CD4-positive, alpha-beta T cell treated with Interleukin-15 for 4 hours (primary cell): ENCODE data around the gene PTPRM.

Experiments used
- DNase-seq: peaks from one replicate; pipeline ENCODE4 v3.0.0-alpha.2; 2020; ENCODE audit warnings: low spot score

Gene PTPRM

GRCh38 chr18:8238507-8238906, 671.4 kb downstream of the PTPRM start:
- DNase-seq = no peak

GRCh38 chr18:8241731-8242130, 674.6 kb downstream of the PTPRM start:
- DNase-seq = no peak

DNA sequence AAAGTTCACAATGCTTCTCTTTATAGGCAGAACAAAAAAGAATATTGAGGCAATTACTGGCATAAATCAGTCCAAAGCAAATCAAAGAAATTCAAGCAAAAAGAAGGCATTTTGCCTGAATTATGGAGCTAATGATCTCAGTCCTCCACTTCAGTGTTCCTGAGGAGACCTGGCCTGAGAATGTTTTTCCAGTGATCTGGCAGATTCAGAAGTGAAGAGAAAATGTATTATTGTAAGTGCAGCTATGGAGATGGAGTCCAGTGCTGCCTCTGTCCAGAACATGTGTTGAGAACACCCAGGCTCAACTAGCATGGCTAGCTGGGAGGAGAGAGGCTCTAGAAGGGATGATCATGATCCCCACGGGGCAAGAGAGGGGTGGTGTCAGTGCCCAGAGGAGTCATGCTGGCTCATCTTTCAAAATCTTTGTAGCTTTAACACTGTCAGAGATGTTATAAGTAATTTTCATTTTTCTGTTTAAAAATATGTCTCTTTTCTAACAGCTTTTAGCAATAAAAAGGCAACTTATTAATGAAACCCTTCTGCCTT, 675.1 kb downstream of the PTPRM start:
- no peak for DNase-seq

DNA sequence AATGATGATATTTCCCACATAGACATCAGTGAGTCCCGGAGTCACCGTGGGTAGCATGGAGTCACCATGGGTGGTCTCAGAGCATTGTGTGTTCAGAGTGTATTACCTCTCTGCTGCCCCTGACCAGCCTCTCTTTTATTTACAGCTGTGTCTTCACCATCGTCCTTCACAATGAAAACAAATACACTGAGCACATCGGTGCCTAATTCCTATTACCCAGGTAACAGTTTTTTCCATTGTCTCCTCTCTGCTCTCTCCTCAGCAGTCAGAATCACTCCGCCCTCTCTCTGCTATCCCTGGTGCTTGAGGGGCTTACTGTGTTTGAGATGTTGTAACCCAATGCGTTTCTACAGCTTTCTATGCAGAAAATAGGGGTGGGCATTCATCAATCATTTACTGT, 680.6 kb downstream of the PTPRM start:
- DNase-seq = no peak

DNA sequence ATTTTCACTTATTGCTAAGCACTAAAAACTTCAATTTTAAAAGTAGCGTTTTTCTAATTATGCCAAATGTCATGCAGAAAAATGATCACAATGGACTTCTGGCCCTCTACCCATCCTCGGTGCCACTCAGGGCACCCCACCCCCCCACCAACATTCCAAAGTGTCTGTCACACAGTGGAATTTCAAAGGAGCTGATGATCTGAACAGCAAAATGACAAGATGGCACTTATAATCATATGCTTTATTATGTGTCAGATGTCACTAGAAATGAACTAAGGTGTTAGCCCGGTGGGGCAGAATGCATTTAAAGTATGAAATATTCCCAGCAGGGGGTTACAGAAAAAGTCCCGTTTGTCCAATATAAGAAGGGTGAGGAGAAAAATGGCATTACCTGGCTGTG, 681.5 kb downstream of the PTPRM start:
- no peak for DNase-seq

GRCh38 chr18:8249811-8250210, 682.7 kb downstream of the PTPRM start:
- DNase-seq = no peak

DNA sequence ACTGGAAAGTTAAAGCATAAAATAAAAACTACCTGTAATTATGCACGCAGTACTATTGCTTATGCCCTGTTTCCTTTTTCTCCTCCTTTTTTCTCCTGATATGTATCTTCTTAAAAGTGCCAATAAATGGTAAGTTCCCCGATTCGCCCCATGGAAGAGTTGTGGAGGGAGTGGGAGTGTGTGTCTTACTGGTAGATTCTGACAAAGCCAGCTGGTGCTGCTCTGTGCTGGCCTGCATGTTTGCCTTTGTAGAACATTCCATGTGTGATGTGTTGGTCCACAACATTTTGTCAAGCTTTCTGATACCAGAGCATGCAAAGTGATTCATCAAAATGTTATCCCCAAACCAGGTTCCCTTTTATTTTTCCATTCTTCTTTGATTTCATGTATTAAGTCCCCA, 685.3 kb downstream of the PTPRM start:
- no peak for DNase-seq

GRCh38 chr18:8253944-8254343, 686.8 kb downstream of the PTPRM start:
- DNase-seq = no peak

DNA sequence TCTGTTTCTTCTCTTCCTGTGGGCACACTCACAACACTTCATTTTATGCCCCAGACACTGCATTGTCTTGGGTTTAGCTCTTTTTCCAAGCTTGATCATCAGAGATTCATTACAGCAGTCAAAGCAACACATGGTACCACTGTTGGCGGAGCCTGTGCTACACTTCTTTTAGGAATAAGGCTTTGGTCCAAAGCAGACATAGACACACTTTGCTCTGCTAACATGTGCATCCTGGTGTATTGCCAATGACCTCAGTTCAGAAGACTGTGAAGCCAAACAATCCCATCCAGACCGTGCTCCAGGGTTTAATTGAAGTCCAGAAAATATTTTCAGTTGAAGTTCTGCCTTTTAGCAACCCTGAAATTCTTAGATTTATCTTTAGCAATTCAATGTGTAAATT, 687.5 kb downstream of the PTPRM start:
- DNase-seq = no peak

GRCh38 chr18:8257851-8258434, 690.8 kb downstream of the PTPRM start:
- DNase-seq = no peak

DNA sequence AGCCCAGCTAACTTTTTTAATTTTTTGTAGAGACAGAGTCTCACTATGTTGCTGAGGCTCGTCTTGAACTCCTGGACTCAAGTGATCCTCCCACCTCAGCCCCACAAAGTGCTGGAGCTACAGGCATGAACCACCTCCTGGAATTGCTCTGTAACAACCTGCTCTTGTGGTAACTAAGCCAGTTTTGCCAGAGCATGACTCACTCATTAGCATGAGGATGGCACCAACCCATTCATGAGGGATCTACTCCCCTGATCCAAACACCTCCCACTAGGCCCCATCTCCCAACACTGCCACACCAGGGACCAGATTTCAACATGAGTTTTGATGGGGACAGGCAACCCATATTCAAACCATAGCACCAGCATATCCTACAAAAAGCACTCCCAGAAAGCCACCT, 693.2 kb downstream of the PTPRM start:
- no peak for DNase-seq

DNA sequence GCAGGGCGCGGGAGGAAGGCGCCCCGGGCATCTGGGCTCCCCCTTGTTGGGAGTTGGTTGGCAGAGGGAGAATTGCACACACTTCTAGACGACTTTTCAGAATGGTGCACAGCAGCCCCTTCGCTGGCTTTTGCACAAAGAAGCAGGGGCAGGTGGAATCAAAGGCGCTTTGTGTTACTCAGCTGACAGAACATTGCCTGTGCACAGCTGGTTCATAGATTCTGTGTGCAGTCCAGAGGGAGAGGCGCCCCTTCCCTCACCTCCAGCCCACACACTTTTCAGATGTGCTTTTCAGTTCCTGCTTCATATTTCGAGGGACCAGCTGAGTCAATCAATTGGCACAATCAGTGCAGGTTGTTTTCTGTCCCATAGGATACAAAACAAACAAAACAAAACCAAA, 693.7 kb downstream of the PTPRM start:
- no peak for DNase-seq

GRCh38 chr18:8261651-8262091, 694.6 kb downstream of the PTPRM start:
- no peak for DNase-seq

- no peak for DNase-seq
Observed at GRCh38 chr18:8262221-8262620, 695.1 kb downstream of the PTPRM start.

GRCh38 chr18:8264116-8264515, 697.0 kb downstream of the PTPRM start:
- no peak for DNase-seq

GRCh38 chr18:8264861-8265411, 697.8 kb downstream of the PTPRM start:
- no peak for DNase-seq

GRCh38 chr18:8272254-8272653, 705.1 kb downstream of the PTPRM start:
- DNase-seq = no peak

DNA sequence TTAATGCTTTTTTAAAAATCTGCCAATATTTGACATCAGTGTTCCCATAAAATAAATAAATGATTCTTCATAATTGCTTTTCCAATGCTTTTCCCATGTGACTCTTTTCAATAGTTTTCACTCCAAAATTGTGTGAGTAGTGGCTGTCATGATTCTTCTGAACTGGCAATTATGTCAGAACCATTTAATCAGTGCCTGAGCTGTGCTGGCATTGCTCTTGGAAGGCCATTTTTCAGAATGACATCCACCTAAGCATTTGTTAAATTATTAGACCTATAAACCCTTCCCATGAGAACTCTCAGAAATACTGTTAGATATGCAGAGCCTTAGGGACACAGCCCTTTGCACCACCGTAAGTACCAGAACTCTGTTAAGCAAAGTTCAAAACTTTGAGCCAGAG, 707.3 kb downstream of the PTPRM start:
- DNase-seq = no peak

DNA sequence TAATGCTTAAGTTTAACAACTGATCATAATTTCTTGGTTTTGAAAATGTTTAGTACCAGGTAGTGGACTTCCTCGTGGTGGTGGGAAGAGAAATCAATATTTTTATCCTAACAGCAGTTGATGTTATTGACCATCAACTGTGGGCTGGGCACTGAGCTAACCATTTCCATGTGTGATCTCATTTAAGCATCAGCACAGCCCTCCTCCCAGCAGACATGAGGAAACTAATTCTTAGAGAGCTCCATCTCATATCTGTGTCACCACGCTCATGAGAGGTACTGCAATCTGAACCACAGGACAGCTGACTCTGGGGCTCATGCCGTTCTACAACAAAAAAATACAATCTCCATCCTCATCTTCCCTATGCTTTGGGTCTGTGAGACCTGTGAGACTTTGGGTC, 709.3 kb downstream of the PTPRM start:
- DNase-seq = no peak

- no peak for DNase-seq
Observed at GRCh38 chr18:8277270-8277669, 710.2 kb downstream of the PTPRM start.

DNA sequence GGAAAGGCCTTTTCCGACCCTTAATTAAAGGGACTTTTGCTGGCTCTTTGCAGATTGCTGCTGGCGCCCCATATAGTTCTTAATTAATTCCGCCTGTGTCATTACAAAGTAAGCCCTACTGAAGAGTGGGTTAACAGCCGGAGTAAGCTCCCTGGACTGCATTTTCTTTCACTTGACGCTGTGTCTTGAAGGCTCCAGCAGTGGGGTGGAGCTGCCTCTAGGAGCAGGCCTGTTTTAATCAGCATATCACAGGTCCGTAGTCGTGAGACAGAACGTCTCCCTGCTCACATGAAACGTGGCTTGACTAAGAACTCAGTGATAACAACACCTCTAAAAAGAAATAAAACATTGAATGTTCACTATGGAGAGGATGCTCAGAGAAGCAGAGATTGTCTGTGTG, 712.2 kb downstream of the PTPRM start:
- no peak for DNase-seq

GRCh38 chr18:8279781-8280330, 712.7 kb downstream of the PTPRM start:
- DNase-seq = no peak

- DNase-seq = no peak
Observed at GRCh38 chr18:8283891-8284585, 716.9 kb downstream of the PTPRM start.
